ENCODE measurements around the gene MYNN.

MYNN gene

GRCh38 chr3:169780742-169781141 lies 7.5 kb downstream of the MYNN start:
- no peak for DNase-seq

GRCh38 chr3:169781209-169781855 lies 8.1 kb downstream of the MYNN start:
- no peak for DNase-seq

- DNase-seq: no peak
Observed at GRCh38 chr3:169787120-169787519, 13.9 kb downstream of the MYNN start.

GRCh38 chr3:169787791-169788190 lies 14.6 kb downstream of the MYNN start:
- DNase-seq: no peak

GRCh38 chr3:169790219-169790618 lies 17.0 kb downstream of the MYNN start:
- DNase-seq: no peak

- no peak for DNase-seq
Observed at GRCh38 chr3:169790687-169791429, 17.7 kb downstream of the MYNN start.

GRCh38 chr3:169792359-169792758 lies 19.2 kb downstream of the MYNN start:
- no peak for DNase-seq

- DNase-seq: no peak
Observed at GRCh38 chr3:169804681-169805080, 31.5 kb downstream of the MYNN start.

GRCh38 chr3:169809230-169809795 lies 36.1 kb downstream of the MYNN start:
- DNase-seq: no peak

GRCh38 chr3:169811631-169812331 lies 38.6 kb downstream of the MYNN start:
- peak; percentile 74 for DNase-seq

- DNase-seq: peak; percentile 96
Observed at GRCh38 chr3:169812332-169813235, 39.4 kb downstream of the MYNN start, which contains the start of the genes LRRC34 and LRRIQ4. TSS of gene LRRC34 (minus strand) at chr3:169812904. CDS start at chr3:169812548, 356 bp downstream. TSS of gene LRRIQ4 (plus strand) at chr3:169812870. CDS start at chr3:169821922, 9,052 bp downstream.

GRCh38 chr3:169813278-169813677 lies 40.1 kb downstream of the MYNN start:
- DNase-seq: peak; percentile 57

GRCh38 chr3:169813757-169814517 lies 40.7 kb downstream of the MYNN start:
- DNase-seq: peak; percentile 92

GRCh38 chr3:169815590-169816150 lies 42.5 kb downstream of the MYNN start:
- no peak for DNase-seq

GRCh38 chr3:169818316-169818715 lies 45.1 kb downstream of the MYNN start:
- DNase-seq: no peak

- DNase-seq: no peak
Observed at GRCh38 chr3:169822091-169822490, 48.9 kb downstream of the MYNN start.

GRCh38 chr3:169822540-169822939 lies 49.3 kb downstream of the MYNN start:
- DNase-seq: peak; percentile 90

- DNase-seq: peak; percentile 89
Observed at GRCh38 chr3:169822983-169823382, 49.8 kb downstream of the MYNN start.

- DNase-seq: no peak
Observed at GRCh38 chr3:169825316-169825715, 52.1 kb downstream of the MYNN start.

- no peak for DNase-seq
Observed at GRCh38 chr3:169827712-169828111, 54.5 kb downstream of the MYNN start.

- no peak for DNase-seq
Observed at GRCh38 chr3:169835533-169835932, 62.3 kb downstream of the MYNN start.

All from DMS53 (cell line).